HG03175 (cell line): ENCODE results near the gene IKZF3.
"Not testable (repeated sequence)": the region's sequence is repeated elsewhere in the genome, so short reads cannot be mapped to it uniquely, and the experiment has no call there.

Experiments used
- ATAC-seq: cut with Tn5 transposase; IDR thresholded peaks from one replicate; pipeline ENCODE4 v1.9.1; 2021; ENCODE audit warnings: mild to moderate bottlenecking, moderate library complexity; ENCODE audit not compliant: unreplicated experiment

IKZF3 gene

GRCh38 chr17:39863918-39864746, at the start of gene IKZF3:
Gene IKZF3, minus strand, starts transcription at chr17:39864312. Its CDS starts 186 bp downstream, at chr17:39864126.
- ATAC-seq = no peak

DNA sequence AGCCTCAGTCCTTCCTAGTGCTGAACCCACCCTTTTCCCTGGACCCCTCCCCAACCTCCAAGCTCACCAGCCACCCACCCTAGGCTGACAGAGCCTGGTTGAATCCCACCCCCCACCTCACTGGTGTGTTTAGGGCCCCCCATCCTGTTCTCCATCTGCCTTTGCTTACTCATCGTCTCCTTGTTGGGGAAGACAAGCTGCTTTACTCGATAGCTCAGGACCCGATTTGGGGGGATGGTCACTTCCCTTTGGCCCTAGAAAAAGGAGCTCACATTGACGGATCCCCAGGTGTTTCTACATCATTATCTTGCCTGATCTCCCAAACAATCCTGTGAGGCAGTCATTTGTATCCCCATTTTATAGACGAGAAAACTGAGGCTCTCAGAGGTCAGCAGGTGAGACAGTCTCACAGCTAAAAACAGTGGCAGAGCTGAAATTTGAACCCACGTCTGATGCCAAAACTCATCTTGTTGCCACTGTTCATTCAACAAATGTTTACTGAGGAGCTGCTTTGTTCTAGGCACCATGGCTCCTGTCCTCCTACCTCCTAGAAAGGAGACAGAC, 44.8 kb upstream of the IKZF3 start:
- no peak for ATAC-seq

GRCh38 chr17:39904990-39905288, 40.8 kb upstream of the IKZF3 start:
- no peak for ATAC-seq

DNA sequence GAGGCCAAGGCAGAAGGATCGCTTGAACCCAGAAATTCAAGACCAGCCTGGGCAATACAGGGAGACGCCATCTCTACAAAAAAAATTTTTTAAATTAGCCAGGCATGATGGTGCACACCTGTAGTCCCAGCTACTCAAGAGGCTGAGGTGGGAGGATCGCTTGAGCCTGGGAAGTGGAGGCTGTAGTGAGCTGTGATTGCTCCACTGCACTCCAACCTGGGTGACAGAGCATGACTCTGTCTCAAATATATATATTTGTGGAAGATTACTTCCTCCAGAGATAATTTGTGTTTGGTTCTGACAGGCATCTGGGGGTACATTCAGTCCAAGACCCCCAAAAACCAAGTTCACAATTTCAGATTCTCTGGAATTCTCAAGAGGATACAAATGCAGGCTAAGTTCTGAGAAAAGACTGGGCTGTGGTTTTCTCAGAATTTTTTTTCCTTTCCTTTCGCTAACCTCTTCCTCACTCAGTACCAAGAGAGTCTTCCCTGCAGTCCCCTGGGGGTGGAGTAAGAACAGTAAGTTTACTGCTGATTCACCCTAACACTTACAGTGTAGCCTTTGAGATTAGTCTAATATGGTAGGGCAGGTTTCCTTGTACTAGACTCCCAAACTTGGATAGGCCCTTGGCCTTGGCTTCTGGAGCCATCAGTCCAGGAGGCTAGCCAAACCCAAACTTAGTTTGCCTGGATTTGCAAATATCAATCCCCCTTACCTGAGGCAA, 39.2 kb upstream of the IKZF3 start:
- ATAC-seq = no peak

DNA sequence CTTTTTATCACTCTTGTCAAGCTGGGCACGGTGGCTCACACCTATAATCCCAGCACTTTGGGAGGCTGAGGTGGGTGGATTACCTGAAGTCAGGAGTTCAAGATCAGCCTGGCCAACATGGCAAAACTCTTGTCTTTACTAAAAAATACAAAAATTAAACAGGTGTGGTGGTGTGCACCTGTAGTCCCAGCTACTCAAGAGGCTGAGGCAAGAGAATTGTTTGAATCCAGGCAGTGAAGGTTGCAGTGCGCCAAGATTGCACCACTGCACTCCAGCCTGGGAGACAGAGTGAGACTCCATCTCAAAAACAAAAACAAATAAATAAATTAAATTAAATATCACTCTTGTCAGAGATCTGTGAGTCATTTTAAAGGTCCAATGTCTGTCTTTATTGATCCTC, 37.9 kb upstream of the IKZF3 start:
- not testable (repeated sequence) for ATAC-seq

DNA sequence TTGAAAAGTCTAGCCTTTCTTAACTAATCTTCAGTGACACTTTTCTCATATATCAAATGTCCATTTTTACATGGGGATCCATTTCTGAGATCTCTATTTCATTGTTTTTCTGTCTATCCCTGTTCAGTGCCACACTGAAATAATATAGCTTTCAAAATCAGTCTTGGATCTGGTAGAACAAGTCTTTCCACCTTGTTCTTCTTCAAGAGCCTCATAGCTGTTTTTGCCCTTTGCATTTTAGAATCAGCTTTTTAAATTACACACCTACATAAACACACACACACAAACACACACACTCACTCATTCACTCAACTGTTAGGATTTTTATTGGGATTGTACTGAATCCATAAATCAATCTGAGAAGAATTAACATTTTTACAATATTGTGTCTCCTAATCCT, 35.1 kb upstream of the IKZF3 start:
- ATAC-seq = no peak

GRCh38 chr17:39898088-39898487, 34.0 kb upstream of the IKZF3 start:
- ATAC-seq = no peak

DNA sequence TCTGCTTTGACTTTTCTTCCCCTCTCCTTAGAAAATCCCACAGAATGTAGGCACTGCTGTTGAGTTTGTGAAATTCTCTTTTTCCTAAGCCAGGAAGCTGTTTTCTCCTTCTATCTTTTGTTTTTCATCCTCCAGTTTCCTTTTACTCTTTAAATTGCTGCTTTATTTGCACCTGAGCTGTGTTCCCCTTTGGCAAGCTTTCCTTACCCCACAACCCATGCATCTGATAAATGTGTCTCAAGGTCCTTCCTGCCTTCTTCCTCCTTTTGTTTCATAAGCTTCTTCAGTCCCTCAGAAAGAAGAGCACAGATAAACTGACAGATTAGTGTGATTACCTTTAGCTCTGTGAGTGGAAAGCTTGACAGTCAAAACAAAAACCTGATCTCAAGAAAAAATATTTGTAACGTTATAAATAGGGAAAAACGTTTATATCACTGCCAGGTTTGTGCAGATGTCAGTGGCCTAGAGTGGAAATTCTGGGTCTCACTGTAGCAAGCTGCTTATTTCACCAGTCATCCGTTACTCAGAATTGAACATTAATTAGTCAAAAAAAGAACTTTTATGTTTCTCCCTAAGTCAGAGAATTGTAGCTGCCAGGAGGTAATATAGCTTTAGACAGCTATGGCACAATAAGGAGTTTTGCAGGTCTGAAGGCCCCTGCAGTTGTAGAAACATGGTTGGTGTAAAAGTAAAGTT, 30.7 kb upstream of the IKZF3 start:
- no peak for ATAC-seq

DNA sequence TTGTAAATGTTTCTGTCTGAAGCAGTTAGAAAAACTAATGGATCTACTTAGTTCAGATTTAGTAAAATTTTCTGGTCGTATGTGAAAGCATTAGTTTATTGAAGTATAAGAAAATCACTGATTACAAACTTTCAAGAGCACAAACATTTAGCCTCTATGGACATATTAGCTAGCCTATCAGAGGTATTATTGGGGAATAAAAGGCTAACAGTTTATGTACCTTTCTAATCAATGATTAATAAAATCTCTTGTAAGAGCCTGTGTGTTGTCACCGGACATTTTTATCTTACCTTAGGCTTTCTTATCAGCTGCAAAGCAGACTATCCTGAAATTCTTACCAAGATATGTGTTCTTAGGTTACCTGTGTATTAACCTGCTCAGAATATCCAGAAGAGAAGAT, 25.1 kb upstream of the IKZF3 start:
- ATAC-seq = no peak

DNA sequence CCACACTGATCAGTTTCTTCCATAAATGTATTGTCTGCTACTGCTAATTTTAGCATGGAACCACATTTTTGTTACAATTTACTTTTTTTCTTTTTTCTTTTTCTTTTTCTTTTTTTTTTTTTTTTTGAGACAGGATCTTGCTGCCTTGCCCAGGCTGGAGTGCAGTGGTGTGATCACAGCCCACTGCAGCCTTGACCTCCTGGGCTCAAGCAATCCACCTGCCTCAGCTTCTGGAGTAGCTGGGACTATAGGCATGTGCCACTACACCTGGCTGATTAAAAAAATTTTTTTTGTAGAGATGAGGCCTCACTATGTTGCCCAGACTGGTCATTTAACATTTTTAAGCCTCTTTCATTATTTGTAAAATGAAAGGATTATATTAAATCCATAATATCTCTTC, 23.0 kb upstream of the IKZF3 start:
- ATAC-seq = no peak

DNA sequence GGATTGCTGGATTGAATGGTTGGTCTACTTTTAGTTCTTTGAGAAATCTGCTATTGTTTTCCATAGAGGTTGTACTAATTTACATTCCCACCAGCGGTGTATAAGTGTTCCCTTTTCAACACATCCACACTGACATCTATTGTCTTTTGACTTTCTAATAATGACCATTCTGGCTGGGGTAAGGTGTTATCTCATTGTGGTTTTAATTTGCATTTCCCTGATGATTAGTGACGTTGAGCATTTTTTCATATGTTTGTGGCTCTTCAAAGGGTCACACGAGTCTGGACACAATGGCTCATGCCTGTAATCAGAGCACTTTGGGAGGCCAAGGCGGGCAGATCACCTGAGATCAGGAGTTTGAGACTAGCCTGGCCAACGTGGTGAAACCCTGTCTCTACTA, 22.0 kb upstream of the IKZF3 start:
- ATAC-seq = not testable (repeated sequence)

- ATAC-seq = no peak
Measured at GRCh38 chr17:39872751-39873150, 8.6 kb upstream of the IKZF3 start.

- no peak for ATAC-seq
Measured at GRCh38 chr17:39871801-39872200, 7.7 kb upstream of the IKZF3 start.

DNA sequence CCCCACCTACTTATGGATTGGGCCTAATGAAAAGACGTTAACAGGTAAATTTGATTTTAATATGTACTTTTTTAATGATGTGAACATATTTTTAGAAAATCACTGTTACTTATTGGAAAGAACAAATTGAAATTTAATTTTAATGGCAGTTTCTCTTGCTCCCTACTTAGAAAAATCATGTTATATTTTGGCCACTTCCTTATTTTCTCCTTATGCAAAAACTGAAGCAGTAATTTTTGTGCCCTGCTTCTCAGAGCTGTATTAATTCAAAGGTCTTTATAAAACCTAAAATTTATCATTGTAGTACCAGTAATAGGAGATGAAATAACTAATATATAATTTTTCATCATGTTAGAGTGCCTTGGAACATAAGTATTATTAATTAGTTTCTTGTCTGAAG, 6.7 kb upstream of the IKZF3 start:
- ATAC-seq = no peak

- no peak for ATAC-seq
Measured at GRCh38 chr17:39868554-39868942, 4.4 kb upstream of the IKZF3 start.

GRCh38 chr17:39867880-39868553, 3.9 kb upstream of the IKZF3 start, which contains the start of gene ZPBP2:
Gene ZPBP2, plus strand, starts transcription at chr17:39868202. Its CDS starts 153 bp downstream, at chr17:39868355.
- ATAC-seq = no peak

GRCh38 chr17:39867084-39867879, 3.2 kb upstream of the IKZF3 start:
- peak; percentile 67 for ATAC-seq

- no peak for ATAC-seq
Measured at GRCh38 chr17:39866013-39866730, 2.1 kb upstream of the IKZF3 start.

DNA sequence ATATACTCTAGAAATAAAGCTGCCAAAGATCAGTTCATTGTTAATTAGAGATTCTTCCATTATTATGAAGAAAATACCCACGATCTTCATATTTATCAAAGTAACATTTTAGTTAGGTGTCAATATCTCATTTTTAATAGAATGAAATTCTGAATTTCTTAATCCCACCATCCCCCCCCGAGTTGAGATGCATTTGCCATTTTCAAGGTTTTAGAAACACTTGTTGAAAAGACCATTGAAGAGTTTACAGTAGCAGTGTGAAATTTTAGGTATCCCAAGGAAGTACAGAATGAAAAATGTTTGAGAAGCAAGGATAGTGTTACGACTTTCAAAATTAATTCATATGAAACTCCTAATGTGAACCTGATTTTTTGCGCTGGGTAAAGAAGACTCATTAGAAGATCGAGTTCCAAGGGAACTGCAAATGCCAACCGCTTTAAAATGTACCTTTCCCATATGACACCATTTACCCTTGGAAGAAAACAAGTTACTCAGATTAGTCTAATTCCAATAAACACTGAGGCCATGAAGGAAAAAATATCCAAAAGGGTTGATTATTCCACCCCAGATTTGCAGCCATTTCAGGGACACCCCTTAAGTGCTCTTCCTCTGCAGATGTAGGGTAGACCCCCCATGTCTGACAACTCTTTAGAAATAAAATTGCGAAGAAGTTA, 731 bp downstream of the IKZF3 start:
- ATAC-seq = no peak
